ENCODE data around the gene MDGA2.
"Not testable (repeated sequence)": the region's sequence is repeated elsewhere in the genome, so short reads cannot be mapped to it uniquely, and the experiment has no call there.

Gene MDGA2

DNA sequence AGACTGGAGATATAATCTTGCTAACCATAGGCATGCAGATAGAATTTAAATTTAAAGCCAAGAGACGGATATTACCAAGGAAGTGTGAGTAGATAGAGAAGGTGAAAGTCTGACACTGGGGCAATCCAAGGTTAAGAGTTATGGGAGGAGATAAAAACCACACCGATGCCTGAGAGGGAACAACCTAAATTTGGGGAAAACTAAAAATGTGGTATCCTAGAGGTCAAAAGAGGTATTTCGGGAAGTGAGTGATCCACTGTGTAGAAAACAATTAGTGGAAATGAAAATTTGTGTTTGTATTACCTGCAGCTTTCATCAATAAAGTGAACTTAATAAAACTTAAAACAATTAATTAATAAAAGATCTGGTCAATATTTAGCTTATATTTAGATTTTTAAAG lies 754.9 kb downstream of the MDGA2 start:
- no peak for DNase-seq (ENCODE audit: low spot score)

DNA sequence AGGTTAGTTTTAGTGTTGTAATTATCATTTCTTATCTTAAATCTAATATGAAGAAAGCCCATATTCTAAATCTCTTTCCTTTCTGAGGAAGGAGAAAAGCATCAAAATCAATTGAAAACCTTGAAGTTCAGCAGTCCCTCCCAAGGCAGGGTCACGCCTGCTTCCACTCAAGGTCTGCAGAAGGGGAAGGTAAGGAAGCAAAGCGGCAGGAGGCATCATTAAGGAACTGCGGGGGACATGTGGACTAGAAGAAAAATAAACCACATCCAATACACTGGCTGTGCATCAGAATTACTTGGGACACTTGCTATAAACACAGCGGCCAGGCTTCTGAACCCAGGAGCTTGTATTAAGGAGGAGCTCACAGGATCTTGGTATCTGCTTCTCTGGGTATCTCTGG lies 759.9 kb downstream of the MDGA2 start:
- DNase-seq (ENCODE audit: low spot score), result not testable (repeated sequence)

DNA sequence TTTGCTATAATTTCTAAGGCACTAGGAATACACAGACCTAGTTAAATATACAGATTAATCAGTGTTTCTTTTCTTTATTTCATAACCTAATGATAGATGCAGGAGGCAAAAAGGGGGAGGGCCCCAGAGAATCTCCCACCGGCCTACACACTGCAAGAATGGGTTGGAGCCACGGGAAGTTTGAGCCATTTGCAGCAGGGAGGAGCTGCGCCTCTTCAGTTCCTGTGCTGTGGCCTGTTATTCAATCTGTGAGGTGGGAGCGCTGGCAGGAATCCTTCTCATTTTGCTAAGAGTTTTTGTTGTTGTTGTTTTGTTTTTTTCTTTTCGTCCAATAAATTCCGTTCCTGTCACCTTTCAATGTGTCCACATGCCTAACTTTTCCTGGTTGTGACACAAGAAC lies 772.6 kb downstream of the MDGA2 start:
- no peak for DNase-seq (ENCODE audit: low spot score)

DNA sequence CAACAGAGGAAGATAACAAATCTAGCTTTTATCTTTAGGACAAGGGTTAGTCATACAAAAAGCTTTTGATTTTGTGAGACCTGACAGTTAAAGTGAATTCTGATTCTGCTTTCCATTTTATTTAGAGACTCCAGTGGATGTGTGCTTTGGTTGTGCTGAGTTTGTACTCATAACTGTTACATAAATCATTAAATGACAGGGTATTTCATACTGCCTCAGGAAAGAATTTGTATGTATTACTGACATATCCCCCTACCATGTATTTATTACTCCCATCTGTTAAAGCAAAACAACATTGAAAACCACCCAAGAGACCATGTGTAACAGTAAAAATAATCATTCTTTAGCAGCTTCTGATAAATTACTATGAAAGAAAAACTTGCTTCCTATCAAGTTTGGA lies 780.9 kb downstream of the MDGA2 start:
- no peak for DNase-seq (ENCODE audit: low spot score)

DNA sequence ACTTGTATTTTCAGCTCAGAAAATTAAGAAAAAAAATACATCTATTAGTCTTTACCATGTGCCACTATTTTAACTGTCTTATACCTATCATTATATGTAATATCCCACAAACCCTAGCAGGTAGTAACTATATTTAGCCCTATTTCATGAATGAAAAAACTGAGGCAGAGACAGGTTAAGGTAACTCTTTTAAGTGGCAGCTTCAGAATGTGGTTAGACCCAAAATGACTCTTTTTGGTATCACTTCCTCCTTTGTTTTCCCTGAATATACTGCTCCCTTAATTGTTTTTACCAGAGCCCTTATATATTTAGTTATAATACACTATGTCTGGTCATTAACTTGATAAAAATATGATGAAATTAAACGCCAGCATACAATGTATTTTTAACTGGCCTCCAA lies 788.3 kb downstream of the MDGA2 start:
- DNase-seq (ENCODE audit: low spot score), result no peak

DNA sequence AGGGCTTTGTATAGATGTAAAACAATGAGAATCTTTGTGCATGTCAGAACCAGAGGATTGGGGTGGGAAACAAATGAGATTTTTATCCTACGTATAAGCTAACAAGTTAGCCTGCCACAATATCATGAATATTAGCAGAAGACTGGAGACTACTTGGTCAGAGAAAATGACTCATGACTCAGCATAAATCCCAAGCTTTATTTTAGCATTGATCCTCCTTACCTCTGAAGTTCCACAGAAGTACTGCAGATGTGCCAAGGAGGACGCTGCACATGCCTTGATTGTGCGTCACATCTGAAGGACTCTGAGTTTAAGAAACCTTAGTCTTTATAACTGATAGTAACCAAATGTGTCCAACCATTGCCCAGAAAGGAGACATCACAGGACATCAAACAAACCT lies 789.8 kb downstream of the MDGA2 start:
- no peak for DNase-seq (ENCODE audit: low spot score)

DNA sequence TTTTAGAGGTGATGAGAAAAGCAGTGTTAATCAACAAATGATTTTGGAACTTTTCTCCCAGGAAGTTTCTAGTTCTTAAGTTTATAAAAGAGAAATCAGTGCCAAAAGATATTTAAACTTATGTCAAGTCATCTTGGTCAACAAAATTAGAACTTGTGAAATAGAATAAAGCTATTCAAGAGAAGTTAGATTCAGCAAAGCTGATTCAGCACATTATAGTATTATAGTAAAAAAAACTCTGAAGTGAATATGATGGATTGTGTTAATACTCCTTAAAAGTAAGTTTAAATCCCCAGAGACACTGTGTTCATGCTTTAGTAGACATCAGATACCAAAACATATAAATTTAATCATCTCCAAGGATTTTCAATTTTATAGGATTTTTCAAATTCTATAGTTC lies 813.7 kb downstream of the MDGA2 start:
- no peak for DNase-seq (ENCODE audit: low spot score)

DNA sequence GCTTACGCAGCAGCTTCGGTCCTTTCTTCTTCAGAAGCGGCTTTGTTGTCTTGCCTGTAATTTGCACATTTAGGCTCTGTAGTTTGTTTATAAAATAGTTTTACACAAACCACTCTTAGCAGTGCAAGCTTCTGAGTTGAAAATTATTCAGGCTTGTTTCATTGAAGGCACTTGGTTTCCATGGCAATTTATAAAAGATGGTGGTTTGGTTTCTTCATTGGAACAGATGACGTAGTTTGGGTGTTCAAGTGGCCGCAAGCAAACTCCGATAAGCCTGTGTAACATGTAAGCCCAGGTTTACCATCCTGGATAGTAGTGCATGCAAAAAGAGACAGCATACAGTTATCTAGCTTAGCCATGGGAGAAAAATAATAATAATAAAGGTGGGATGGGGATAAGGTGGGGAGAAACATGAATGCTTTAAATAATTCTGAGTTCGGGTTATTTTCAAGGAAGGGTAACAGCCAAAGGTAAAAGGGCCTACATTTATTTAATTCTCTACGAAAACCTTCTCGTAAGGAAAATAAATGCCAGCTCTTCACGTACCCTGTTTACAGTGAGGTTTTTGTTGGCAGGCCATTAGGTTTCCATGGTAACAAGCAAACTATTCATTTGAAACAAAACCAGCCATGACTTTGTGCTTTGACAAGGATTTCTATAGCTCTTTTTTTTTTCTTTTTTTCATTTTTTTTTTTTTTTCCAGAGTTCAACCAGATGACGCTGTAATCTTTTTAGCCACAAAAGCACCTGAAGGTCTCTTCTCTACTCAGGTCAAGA lies 834.3 kb downstream of the MDGA2 start:
- DNase-seq (ENCODE audit: low spot score), result no peak

DNA sequence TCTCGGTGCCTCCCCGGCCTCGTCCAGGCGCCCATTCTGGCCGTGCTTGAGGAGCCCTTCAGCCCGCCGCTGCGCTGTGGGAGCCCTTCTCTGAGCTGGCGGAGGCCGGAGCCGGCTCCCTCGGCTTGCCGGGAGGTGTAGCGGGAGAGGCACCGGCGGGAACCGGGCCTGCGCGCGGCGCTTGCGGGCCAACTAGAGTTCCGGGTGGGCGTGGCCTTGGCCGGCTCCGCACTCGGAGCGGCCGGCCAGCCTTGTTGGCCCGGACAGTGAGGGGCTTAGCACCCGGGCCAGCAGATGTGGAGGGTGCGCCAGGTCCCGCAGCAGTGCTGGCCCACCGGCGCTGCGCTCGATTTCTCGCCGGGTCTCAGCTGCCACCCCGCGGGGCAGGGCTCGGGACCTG lies 855.1 kb downstream of the MDGA2 start:
- DNase-seq (ENCODE audit: low spot score), result no peak

- no peak for DNase-seq (ENCODE audit: low spot score)
These were observed 856.3 kb downstream of the MDGA2 start for GRCh38 chr14:46819117-46819516.

DNA sequence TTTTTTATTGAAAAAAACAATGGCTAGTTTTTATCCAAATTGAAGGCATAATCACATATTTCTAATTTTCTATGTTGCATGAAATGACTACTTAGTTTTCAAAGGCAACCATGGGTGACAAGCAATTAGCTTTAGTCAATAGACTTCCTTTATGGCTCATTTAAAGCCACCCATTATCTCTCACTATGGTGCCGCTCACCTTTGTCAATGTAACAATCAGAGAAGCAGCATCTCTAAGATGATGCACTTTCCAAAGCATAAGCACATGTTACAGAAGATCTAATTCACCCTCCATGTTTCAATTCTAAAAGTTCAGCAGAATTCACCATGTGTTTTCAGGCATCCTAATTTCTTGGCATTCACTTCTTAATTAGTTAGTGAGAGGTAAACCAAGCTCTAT lies 857.3 kb downstream of the MDGA2 start:
- no peak for DNase-seq (ENCODE audit: low spot score)

- no peak for DNase-seq (ENCODE audit: low spot score)
These were observed 882.3 kb downstream of the MDGA2 start for GRCh38 chr14:46793144-46793543.
